OCI-LY7 (cell line): ENCODE data around the gene OPCML. TPM values are rescaled to one million over a fixed set of nuclear protein-coding genes. Genes with fewer than 3 reads are reported as not detected.

Experiments
- BruUV-seq: library from RNA; stranded (reverse); fragments of 400-500 nt; replicated peaks from 2 replicates; lab custom pipeline; 2021; lab: Mats Ljungman, UMichigan
- CTCF ChIA-PET: fragments of 300-600 bp; sonication (Branson Sonifier 250); formaldehyde crosslinking; loops from one replicate; lab custom pipeline; 2022; ENCODE audit warnings: antibody characterized with exemption; ENCODE audit not compliant: unreplicated experiment; lab: Charles Lee
- POLR2A ChIA-PET: fragments of 300-600 bp; sonication (Branson Sonifier 250); formaldehyde crosslinking; loops from one replicate; lab custom pipeline; 2022; ENCODE audit warnings: antibody characterized with exemption; lab: Charles Lee
- DNase-seq: peaks from one replicate; pipeline ENCODE4 v3.0.0-alpha.2; 2015; ENCODE audit warnings: low spot score
- H2AFZ ChIP-seq: fragments of 200-600 bp; sonication (generic), shearing (Covaris generic); 2 replicates; pipeline ENCODE4 v1.6.1; 2014; ENCODE audit warnings: mild to moderate bottlenecking, antibody characterized with exemption, low read length, moderate library complexity
- H3K27ac ChIP-seq: fragments of 200-600 bp; sonication (generic); 2 replicates; pipeline ENCODE4 v1.5.1; 2014; ENCODE audit warnings: mixed run types, low read depth, mild to moderate bottlenecking, moderate library complexity, low read length, inconsistent platforms; ENCODE audit not compliant: poor library complexity, severe bottlenecking
- H3K36me3 ChIP-seq: fragments of 200-600 bp; sonication (generic); 2 replicates; pipeline ENCODE4 v1.6.1; 2014; ENCODE audit warnings: mild to moderate bottlenecking, antibody characterized with exemption, low read length, moderate library complexity, mixed read lengths; ENCODE audit not compliant: insufficient read depth
- H3K4me1 ChIP-seq: fragments of 200-600 bp; sonication (generic); 2 replicates; pipeline ENCODE4 v1.5.1; 2014; ENCODE audit warnings: mild to moderate bottlenecking, low read length; ENCODE audit not compliant: insufficient read depth, poor library complexity, severe bottlenecking
- H3K4me2 ChIP-seq: fragments of 200-600 bp; sonication (generic); 2 replicates; pipeline ENCODE4 v1.6.1; 2014; ENCODE audit warnings: mild to moderate bottlenecking, low read length
- H3K4me3 ChIP-seq: fragments of 200-600 bp; sonication (generic); 2 replicates; pipeline ENCODE4 v1.5.1; 2014; ENCODE audit warnings: mild to moderate bottlenecking, low read depth, low read length; ENCODE audit not compliant: poor library complexity, severe bottlenecking
- H3K79me2 ChIP-seq: fragments of 200-600 bp; sonication (generic); 2 replicates; pipeline ENCODE4 v1.6.1; 2016; ENCODE audit warnings: low read depth, mild to moderate bottlenecking, low read length, moderate library complexity, mixed read lengths; ENCODE audit not compliant: insufficient read depth
- H3K9me2 ChIP-seq: fragments of 200-600 bp; sonication (generic); 2 replicates; pipeline ENCODE4 v1.6.1; 2016; ENCODE audit warnings: mild to moderate bottlenecking, low read length, mixed read lengths; ENCODE audit not compliant: insufficient read depth
- H3K9me3 ChIP-seq: fragments of 200-600 bp; sonication (generic); 2 replicates; pipeline ENCODE4 v1.6.1; 2014; ENCODE audit warnings: mild to moderate bottlenecking, mixed run types, low read length, mixed read lengths
- H4K20me1 ChIP-seq: fragments of 200-600 bp; sonication (generic); 2 replicates; pipeline ENCODE4 v1.6.1; 2014; ENCODE audit warnings: mild to moderate bottlenecking, antibody characterized with exemption, low read length, moderate library complexity, mixed read lengths; ENCODE audit not compliant: insufficient read depth
- CTCF ChIP-seq: fragments of 200-600 bp; sonication (generic); conservative IDR thresholded peaks from 2 replicates; pipeline ENCODE4 v1.5.1; 2014; ENCODE audit warnings: mild to moderate bottlenecking, antibody characterized with exemption, low read length, moderate library complexity, mixed read lengths
- EZH2phosphoT487 ChIP-seq: fragments of 200-600 bp; sonication (generic); IDR thresholded peaks from 2 replicates; pipeline ENCODE4 v1.6.1; 2018; ENCODE audit warnings: low read depth, borderline replicate concordance, mild to moderate bottlenecking, mixed run types, antibody characterized with exemption, low read length, moderate library complexity, mixed read lengths
- intact Hi-C: fragments of 100-400 bp; cut with micrococcal nuclease; formaldehyde crosslinking; loops from one replicate; pipeline ENCODE4 v1.10.0; 2022; ENCODE audit not compliant: unreplicated experiment
- total RNA-seq, 2 experiments: library from RNA; depleted of rRNA in 1 of 2; stranded (reverse); fragments of >200 nt in 1 of 2; shearing (Covaris generic) in 1 of 2; gene quantifications; 2 replicates each; pipeline ENCODE4 v1.2.3, GENCODE V29; 2014 to 2022

Gene OPCML
- total RNA-seq, 2 experiments from 2014 or later = not detected

GRCh38 chr11:132942611-132943356 lies 589.5 kb downstream of the OPCML start:
- no peaks in the 10 kb centered on the region for H3K9me2 ChIP-seq
- BruUV-seq = no TSS peak

GRCh38 chr11:132941761-132942160 lies 590.5 kb downstream of the OPCML start:
- no peak overlapping the region for H3K4me3 ChIP-seq
- H3K9me3 ChIP-seq = no peaks in the 10 kb centered on the region
- no peak overlapping the region for H2AFZ ChIP-seq
- no peaks in the 10 kb centered on the region for H4K20me1 ChIP-seq
- no peaks in the 10 kb centered on the region for H3K36me3 ChIP-seq
- H3K4me1 ChIP-seq = no peaks in the 10 kb centered on the region
- no peaks in the 10 kb centered on the region for H3K79me2 ChIP-seq
- no peak overlapping the region for H3K27ac ChIP-seq
- TF ChIP-seq CTCF (no peak), EZH2phosphoT487 (no peak)
- no peaks in the 10 kb centered on the region for H3K9me2 ChIP-seq
- ChIA-PET CTCF (no interaction called here), POLR2A (no interaction called here)
- no peak for DNase-seq
- intact Hi-C loops = no loop called here
- no peak overlapping the region for H3K4me2 ChIP-seq
- no TSS peak for BruUV-seq

More at GRCh38 chr11:132942611-132943356, 589.5 kb downstream of the OPCML start:
- Histone ChIP-seq H3K27ac (no peak overlapping the region), H4K20me1 (no peaks in the 10 kb centered on the region), H3K36me3 (no peaks in the 10 kb centered on the region), H3K9me3 (no peaks in the 10 kb centered on the region), H3K79me2 (no peaks in the 10 kb centered on the region), H3K4me1 (no peaks in the 10 kb centered on the region), H3K4me2 (no peak overlapping the region), H2AFZ (no peak overlapping the region), H3K4me3 (no peak overlapping the region)
- DNase-seq = no peak
- TF ChIP-seq EZH2phosphoT487 (no peak), CTCF (no peak)
- intact Hi-C loops = no loop called here
- POLR2A ChIA-PET = interaction anchor here (0.6 kb wide), 1 partner anchor 1047 kb away, joined by 3 read pairs; no protein-coding TSS in a partner anchor
- CTCF ChIA-PET = no interaction called here

- Histone ChIP-seq H3K9me3 (no peaks in the 10 kb centered on the region), H3K9me2 (no peaks in the 10 kb centered on the region), H3K4me1 (no peaks in the 10 kb centered on the region), H3K4me2 (no peak overlapping the region), H3K4me3 (no peak overlapping the region), H3K79me2 (no peaks in the 10 kb centered on the region), H3K36me3 (no peaks in the 10 kb centered on the region), H2AFZ (no peak overlapping the region), H3K27ac (no peak overlapping the region), H4K20me1 (no peaks in the 10 kb centered on the region)
- ChIA-PET CTCF (no interaction called here), POLR2A (interaction anchor here (1.0 kb wide), 1 partner anchor 35 kb away, joined by 5 read pairs; no protein-coding TSS in a partner anchor)
- BruUV-seq = no TSS peak
- TF ChIP-seq CTCF = peak; percentile 93
- TF ChIP-seq EZH2phosphoT487 = no peak
- intact Hi-C loops = no loop called here
- peak; percentile 17 for DNase-seq
These were observed 591.2 kb downstream of the OPCML start for GRCh38 chr11:132941024-132941646.
